ENCODE measurements around the gene TMEM167A.
A peak's percentile ranks its signal among the peaks of the same experiment; 100 is the strongest.
"Not testable (repeated sequence)": the region's sequence is repeated elsewhere in the genome, so short reads cannot be mapped to it uniquely, and the experiment has no call there.

Gene TMEM167A

GRCh38 chr5:83090169-83090568, 13.0 kb upstream of the TMEM167A start:
- no peak for DNase-seq (ENCODE audit: low read depth in 3 of 3)

- no peak for DNase-seq (ENCODE audit: low read depth in 3 of 3)
These were observed 7.9 kb upstream of the TMEM167A start for GRCh38 chr5:83085106-83085505.

GRCh38 chr5:83084336-83084735, 7.1 kb upstream of the TMEM167A start:
- no peak for DNase-seq (ENCODE audit: low read depth in 3 of 3)

- DNase-seq (ENCODE audit: low read depth in 3 of 3), result no peak
These were observed 5.6 kb upstream of the TMEM167A start for GRCh38 chr5:83082750-83083149.

- peak in 1 of 3 experiments; percentile 7 for DNase-seq (ENCODE audit: low read depth in 3 of 3)
These were observed 568 bp upstream of the TMEM167A start for GRCh38 chr5:83077662-83078261.

- DNase-seq (ENCODE audit: low read depth in 3 of 3), result no peak
These were observed 4.2 kb downstream of the TMEM167A start for GRCh38 chr5:83072966-83073365.

GRCh38 chr5:83071286-83072051, 5.7 kb downstream of the TMEM167A start:
- DNase-seq (ENCODE audit: low read depth in 3 of 3), result no peak

GRCh38 chr5:83069096-83069799, 7.9 kb downstream of the TMEM167A start:
- DNase-seq (ENCODE audit: low read depth in 3 of 3), result no peak

- not testable (repeated sequence) for DNase-seq (ENCODE audit: low read depth in 3 of 3)
These were observed 9.8 kb downstream of the TMEM167A start for GRCh38 chr5:83067377-83067776.

GRCh38 chr5:83066548-83067110, 10.6 kb downstream of the TMEM167A start:
- DNase-seq (ENCODE audit: low read depth in 3 of 3), result no peak

GRCh38 chr5:83059341-83059740, 17.9 kb downstream of the TMEM167A start:
- no peak for DNase-seq (ENCODE audit: low read depth in 3 of 3)

- no peak for DNase-seq (ENCODE audit: low read depth in 3 of 3)
These were observed 18.5 kb downstream of the TMEM167A start for GRCh38 chr5:83058726-83059125.

GRCh38 chr5:83055166-83055565, 22.0 kb downstream of the TMEM167A start:
- no peak for DNase-seq (ENCODE audit: low read depth in 3 of 3)

- DNase-seq (ENCODE audit: low read depth in 3 of 3), result no peak
These were observed 26.4 kb downstream of the TMEM167A start for GRCh38 chr5:83050723-83051340.

GRCh38 chr5:83049370-83049885, 27.8 kb downstream of the TMEM167A start:
- DNase-seq (ENCODE audit: low read depth in 3 of 3), result no peak

- no peak for DNase-seq (ENCODE audit: low read depth in 3 of 3)
These were observed 28.4 kb downstream of the TMEM167A start for GRCh38 chr5:83048811-83049210.

GRCh38 chr5:83048277-83048676, 28.9 kb downstream of the TMEM167A start:
- DNase-seq (ENCODE audit: low read depth in 3 of 3), result no peak

- DNase-seq (ENCODE audit: low read depth in 3 of 3), result no peak
These were observed 32.3 kb downstream of the TMEM167A start for GRCh38 chr5:83044926-83045325.

GRCh38 chr5:83042507-83042906, 34.7 kb downstream of the TMEM167A start:
- no peak for DNase-seq (ENCODE audit: low read depth in 3 of 3)

- no peak for DNase-seq (ENCODE audit: low read depth in 3 of 3)
These were observed 38.3 kb downstream of the TMEM167A start for GRCh38 chr5:83038924-83039323.

- no peak for DNase-seq (ENCODE audit: low read depth in 3 of 3)
These were observed 40.1 kb downstream of the TMEM167A start for GRCh38 chr5:83036991-83037575.
